GM18951 (cell line): ENCODE measurements around the gene ICAM2.
"Not testable (repeated sequence)": the region's sequence is repeated elsewhere in the genome, so short reads cannot be mapped to it uniquely, and the experiment has no call there.

Source experiments
- POLR2A ChIP-seq: IDR thresholded peaks from 4 replicates; pipeline ENCODE4 v1.6.1; 2011; ENCODE audit warnings: mild to moderate bottlenecking; ENCODE audit not compliant: insufficient read length, insufficient read depth; ENCODE audit errors: extremely low read depth
- in situ Hi-C: fragments of 300-500 bp; cut with MboI; formaldehyde crosslinking; loops from one replicate; pipeline ENCODE4 v1.12.0; 2022; ENCODE audit warnings: low sequenced_read_pairs, mixed read lengths, inconsistent platforms; ENCODE audit not compliant: unreplicated experiment

The ICAM2 gene

GRCh38 chr17:64017381-64017980 is 3.0 kb downstream of the ICAM2 start:
- no peak for TF ChIP-seq POLR2A

DNA sequence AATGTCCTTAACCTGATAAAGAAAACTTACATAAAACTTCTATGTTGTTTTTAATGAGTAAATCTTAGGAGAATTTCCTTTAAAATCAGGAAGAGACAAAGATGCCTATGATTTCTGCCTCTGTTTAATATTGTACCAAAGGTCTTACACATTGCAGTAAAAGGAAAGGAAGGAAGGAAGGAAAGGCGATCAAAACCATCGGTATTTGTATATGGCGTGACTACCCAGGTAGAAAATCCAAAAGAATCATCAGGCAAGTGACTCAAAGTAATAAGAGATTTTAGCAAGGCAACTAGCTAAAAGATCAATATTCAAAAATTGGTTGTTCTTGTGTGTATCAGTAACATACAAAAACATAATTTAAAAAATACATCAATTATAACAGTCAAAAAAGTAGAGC is 3.5 kb downstream of the ICAM2 start:
- in situ Hi-C loops: no loop called here
- no peak for TF ChIP-seq POLR2A

More at GRCh38 chr17:64017381-64017980, 3.0 kb downstream of the ICAM2 start:
- in situ Hi-C loops: no loop called here

DNA sequence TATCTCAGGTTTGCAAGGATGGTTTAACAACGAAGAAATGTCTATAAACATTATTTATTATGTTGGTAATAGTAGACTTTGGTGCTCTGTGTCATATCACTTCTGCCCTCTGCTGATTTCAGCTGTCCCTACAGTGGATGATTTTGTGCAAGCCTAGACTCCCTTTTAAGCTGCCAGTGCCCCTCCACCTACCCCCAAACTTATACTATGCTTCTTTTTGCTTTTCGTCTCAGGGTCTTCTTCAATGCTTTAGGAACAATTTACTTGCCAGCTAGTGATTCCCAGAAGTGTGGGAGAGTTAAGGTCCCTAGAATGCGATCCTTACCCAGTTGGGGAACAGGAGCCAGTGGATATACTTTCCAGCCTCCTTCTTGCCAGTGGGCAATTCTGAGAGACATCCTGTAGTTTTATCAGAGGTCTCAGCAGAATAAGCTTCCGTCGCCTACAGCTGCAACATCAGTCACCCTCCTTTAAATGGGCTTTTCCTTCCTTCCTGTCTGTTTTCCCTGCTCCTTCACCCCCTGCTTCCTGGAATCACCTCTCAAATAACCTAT is 4.1 kb downstream of the ICAM2 start:
- in situ Hi-C loops: no loop called here
- no peak for TF ChIP-seq POLR2A

GRCh38 chr17:64015447-64015846 is 5.0 kb downstream of the ICAM2 start:
- TF ChIP-seq POLR2A: no peak
- in situ Hi-C loops: no loop called here

DNA sequence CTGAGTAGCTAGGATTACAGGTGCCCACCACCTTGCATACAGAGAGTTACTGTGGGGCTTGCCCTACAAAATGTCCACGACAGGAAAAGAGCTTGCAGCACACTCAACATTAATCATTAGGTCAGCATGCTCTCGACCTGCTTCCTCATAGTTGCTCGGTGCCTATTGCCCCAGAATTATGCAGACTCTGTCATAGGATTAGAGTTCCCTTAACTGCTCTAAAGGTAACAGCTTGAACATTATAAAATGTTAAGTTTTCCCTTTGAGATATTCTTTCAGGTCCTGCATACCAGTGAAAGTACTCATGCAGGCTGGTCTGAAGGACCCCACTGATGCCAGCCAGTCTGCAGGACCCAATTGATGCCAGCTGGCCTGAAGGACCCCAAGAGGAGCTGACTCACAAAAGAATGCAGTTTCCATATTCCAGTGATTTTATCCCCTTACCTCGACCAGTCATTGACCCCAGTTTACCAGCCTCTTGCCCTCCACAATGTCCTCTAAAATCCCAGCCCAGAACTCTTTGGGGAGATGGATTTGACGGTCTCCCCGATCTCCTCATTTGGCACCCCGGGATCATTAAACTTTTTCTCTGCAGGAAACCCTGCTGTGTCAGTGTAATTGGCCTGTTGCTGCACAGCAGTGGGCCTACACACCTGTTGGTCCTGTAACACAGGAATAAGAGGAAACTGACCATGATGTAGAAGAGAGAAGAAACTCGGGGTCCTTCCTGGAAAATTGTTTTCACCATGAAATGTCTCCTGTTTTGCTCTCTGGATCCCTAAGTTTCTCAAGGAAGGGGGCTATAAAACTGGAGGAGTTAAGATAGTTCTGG is 10.6 kb downstream of the ICAM2 start:
- in situ Hi-C loops: no loop called here
- no peak for TF ChIP-seq POLR2A

- no peak for TF ChIP-seq POLR2A
- in situ Hi-C loops: no loop called here
These were observed 11.6 kb downstream of the ICAM2 start for GRCh38 chr17:64008830-64009229.

GRCh38 chr17:64008346-64008745 is 12.1 kb downstream of the ICAM2 start:
- TF ChIP-seq POLR2A: no peak

GRCh38 chr17:64007838-64008282 is 12.6 kb downstream of the ICAM2 start:
- TF ChIP-seq POLR2A: no peak
- in situ Hi-C loops: no loop called here

More at GRCh38 chr17:64008346-64008745, 12.1 kb downstream of the ICAM2 start:
- in situ Hi-C loops: no loop called here

DNA sequence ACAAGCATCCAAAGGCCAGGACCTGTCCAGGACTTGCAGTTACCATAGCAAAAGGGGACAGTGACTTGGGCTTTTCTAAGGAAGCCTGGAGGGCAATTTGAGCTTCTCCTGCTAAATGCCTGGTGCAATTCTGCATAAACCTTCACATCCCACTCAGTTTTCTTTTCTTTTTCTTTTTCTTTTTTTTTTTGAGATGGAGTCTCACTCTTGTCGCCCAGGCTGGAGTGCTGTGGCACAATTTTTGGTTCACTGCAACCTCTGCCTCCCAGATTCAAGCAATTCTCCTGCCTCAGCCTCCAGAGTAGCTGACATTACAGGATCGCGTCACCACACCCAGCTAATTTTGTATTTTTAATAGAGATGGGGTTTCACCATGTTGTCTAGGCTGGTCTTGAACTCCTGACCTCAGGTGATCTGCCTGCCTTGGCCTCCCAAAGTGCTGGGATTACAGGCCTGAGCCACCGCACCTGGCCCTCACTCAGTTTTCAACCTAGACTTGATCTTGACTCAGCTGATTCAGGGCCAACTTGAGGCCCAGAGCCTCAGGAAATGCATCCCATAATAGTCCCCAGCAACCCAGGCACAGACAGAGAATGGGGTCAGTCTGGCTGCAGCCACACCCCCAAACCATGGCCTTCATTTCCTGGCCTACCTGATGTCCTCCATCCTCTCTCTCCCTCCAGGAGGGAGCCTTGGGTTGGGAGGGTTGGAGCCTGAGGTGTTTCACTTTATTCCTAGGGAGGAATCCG is 13.2 kb downstream of the ICAM2 start:
- in situ Hi-C loops: not testable (repeated sequence)

- no peak for TF ChIP-seq POLR2A
- in situ Hi-C loops: no loop called here
These were observed 13.9 kb downstream of the ICAM2 start for GRCh38 chr17:64006361-64007088.

- TF ChIP-seq POLR2A: no peak
- in situ Hi-C loops: no loop called here
These were observed 14.7 kb downstream of the ICAM2 start for GRCh38 chr17:64005734-64006167.

DNA sequence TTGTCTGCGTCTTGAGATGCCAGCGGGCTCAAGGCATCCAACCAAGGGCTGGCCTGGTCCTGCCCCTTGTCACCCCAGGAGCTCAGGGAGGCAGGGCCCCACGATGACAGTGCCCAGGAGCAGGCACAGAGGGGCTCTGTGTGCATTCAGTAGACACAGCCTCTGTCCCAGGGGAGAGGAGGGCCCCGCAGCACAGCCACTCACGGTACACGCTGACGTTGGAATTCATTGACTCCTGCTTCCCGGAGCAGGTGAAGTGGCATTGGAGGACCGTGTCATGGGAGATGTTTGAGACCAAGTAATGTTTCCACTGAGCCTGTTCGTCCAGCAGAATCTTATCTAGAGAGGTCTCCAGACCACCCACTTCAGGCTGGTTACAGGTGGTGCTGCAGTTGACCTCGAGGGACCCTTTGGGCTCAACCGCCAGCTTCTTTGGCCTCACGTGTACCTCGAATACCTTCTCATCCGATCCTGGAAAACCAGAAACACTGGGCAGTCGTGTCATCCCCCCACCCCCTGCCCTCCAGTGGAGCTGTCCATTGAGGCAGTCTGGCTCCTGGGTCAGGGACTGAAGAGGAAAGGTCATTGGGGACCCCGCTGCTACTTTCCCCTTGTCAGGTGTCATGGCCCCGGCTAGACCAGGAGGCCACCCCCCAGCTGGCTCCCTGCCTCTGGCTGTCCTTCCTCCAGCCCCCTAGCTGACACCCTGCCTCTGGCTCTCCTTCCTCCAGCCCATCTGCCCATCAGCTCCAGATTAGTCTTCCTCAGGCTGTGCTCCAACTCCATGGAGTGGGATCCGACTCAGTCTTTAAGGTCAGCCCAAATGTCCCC is 15.3 kb downstream of the ICAM2 start:
- in situ Hi-C loops: no loop called here
- TF ChIP-seq POLR2A: no peak
